Measurements from ENCODE around the gene CNEP1R1. TPM values are rescaled to one million over a fixed set of nuclear protein-coding genes. Genes with fewer than 3 reads are reported as not detected.

The CNEP1R1 gene
- total and polyA plus RNA-seq, 2 donors, result 8.6 to 39.3 TPM

DNA sequence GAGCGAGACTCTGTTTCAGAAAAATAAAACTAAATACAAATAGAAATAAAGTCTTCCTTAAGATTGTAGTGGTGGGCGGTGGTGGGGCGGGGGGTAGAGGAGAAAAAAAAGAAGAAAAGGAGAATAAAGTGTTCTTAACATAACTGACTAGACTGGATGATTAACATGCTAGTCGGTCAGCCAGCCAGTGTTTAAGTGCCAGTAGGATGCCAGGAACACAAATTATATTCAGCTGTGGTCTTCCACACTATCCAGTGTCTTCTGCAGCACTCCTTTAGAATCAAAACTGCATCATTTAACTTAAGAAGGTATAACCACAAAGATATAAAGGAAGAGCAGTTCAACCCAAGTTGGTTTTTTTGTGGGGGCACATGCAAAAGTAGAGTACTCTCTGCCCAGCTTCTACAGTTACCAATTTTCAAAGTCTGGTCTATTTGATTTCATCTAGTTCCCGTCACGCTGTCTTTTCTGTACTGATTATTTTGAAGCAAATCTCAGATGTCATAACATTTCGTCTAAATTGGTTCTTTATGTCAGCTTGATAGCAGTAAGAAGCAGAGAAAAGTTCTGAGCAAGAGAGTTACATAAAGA lies 56.5 kb downstream of the CNEP1R1 start:
- Histone ChIP-seq H3K36me3 (ENCODE audit: insufficient read depth) (peaks cover 6% of the 10 kb centered on the region), H3K4me1 (ENCODE audit: insufficient read depth) (no peaks in the 10 kb centered on the region), H3K4me3 (ENCODE audit: low read depth, low read length) (no peak overlapping the region), H3K27ac (ENCODE audit: low read depth) (no peak overlapping the region)
- DNase-seq (ENCODE audit: extremely low spot score), result no peak
- WGBS, result 91% methylated on average over 7 of the region's 7 CpGs

DNA sequence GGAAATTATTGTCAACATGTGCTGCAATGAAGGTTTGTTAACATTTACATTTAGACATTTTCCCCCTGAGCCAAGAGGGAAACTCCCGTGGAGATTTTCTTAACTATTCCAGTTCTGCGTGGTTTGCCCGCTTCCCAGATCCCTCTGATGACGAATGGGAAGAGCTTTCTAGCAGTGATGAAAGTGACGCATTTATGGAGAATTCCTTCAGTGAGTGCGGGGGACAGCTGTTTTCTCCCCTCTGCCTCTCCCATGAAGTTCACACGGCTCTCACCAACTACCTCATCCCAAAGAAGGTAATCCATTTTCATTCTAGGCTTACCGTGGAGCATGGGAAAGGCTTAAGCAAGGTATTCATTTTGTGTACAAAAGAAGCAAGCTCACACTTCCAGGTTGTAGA lies 59.0 kb downstream of the CNEP1R1 start:
- Histone ChIP-seq H3K4me3 (ENCODE audit: low read depth, low read length) (no peak overlapping the region), H3K4me1 (ENCODE audit: insufficient read depth) (no peaks in the 10 kb centered on the region), H3K27ac (ENCODE audit: low read depth) (no peak overlapping the region), H3K36me3 (ENCODE audit: insufficient read depth) (peaks cover 9% of the 10 kb centered on the region)
- WGBS, result 67% methylated on average over 8 of the region's 8 CpGs
- no peak for DNase-seq (ENCODE audit: extremely low spot score)

DNA sequence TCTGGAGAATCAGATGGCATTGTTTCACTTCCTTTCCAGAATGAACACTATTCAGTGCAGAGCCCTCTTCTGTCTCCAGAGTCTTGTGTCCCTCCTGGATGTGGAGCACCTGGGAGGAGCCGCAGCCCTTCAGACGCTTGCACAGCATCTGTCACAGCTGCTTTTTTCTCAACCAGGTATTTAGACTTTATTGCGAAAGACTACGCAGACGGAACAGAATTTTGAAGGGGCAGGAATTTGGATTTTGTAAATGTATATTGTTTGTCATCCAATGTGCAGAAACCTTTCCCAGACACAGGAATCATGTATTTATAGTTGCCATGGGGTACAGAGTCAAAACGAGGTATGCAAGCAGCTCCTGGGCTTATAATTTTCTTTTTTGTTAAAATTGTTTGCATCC lies 61.2 kb downstream of the CNEP1R1 start:
- 96% methylated on average over 6 of the region's 6 CpGs for WGBS
- Histone ChIP-seq H3K4me3 (ENCODE audit: low read depth, low read length) (no peak overlapping the region), H3K4me1 (ENCODE audit: insufficient read depth) (no peaks in the 10 kb centered on the region), H3K27ac (ENCODE audit: low read depth) (no peak overlapping the region), H3K36me3 (ENCODE audit: insufficient read depth) (peaks cover 9% of the 10 kb centered on the region)
- no peak for DNase-seq (ENCODE audit: extremely low spot score)

Small RNA genes within 50 kb of the gene (small RNA-seq; reads per million reads assigned to genes)
- not detected for gene RF00017

Other genes starting within 250 kb of the CNEP1R1 start
- gene ZNF423, start 169.1 kb upstream of the CNEP1R1 start, total RNA-seq, result 14.0 TPM
- gene ZNF423, start 169.1 kb upstream of the CNEP1R1 start, polyA plus RNA-seq, result 6.4 TPM
- gene HEATR3, start 40.7 kb downstream of the CNEP1R1 start, total RNA-seq, result 19.4 TPM
- gene HEATR3, start 40.7 kb downstream of the CNEP1R1 start, polyA plus RNA-seq, result 7.4 TPM
- 19.4 TPM for gene TENT4B, start 128.1 kb downstream of the CNEP1R1 start, total RNA-seq
- gene TENT4B, start 128.1 kb downstream of the CNEP1R1 start, polyA plus RNA-seq, result 9.0 TPM
- 14.2 TPM for gene ADCY7, start 241.3 kb downstream of the CNEP1R1 start, total RNA-seq
- gene ADCY7, start 241.3 kb downstream of the CNEP1R1 start, polyA plus RNA-seq, result 8.9 TPM

Measured in urinary bladder (tissue), 4 donors.